ENCODE measurements around the gene KCNH3. TPM values are rescaled to one million over a fixed set of nuclear protein-coding genes. Genes with fewer than 3 reads are reported as not detected.

Gene KCNH3
- total and polyA plus RNA-seq, 2 of the 8 experiments (the other 6 are each of a cell fraction or from before 2014, with no cell fraction given) = 0.24 to 0.50 TPM

DNA sequence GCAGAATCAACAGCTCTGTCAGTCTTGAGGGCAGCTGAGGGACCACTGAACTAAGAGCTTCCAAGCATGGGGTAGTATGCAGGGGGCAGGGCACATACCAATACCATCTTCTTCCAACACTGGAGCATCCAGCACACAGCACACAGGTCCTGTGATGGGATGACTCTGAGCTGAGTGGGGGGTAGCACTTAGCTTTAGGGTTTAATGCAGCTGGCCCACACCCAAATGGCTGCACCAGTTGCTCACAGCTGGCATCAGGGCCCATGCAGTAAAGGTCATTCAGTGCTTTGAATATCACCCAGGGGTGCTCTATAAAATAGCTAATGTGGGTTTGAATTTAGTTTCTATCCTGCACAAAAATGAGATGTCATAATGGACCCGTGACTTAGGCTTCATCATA is 64.9 kb downstream of the KCNH3 start:
- Histone ChIP-seq H3K27ac (ENCODE audit: low read depth, low read length) (no peak overlapping the region), H3K79me1 (ENCODE audit: low read depth, low read length) (no peaks in the 10 kb centered on the region), H3K27me3 (replicated peaks in 1 of 4; ENCODE audit: control insufficient read depth in 3 of 4, extremely low read depth in 1 of 4, insufficient read depth in 3 of 4, low read length in 3 of 4) (peaks cover 0 to 4% (median 0%) of the 10 kb centered on the region in 4 experiments; a peak in 3 of 7 replicates), H3K9me3 (ENCODE audit: insufficient read depth in 2 of 2, low read depth in 1 of 2, low read length in 1 of 2) (no peaks in the 10 kb centered on the region), H2AFZ (ENCODE audit: low read length) (no peak overlapping the region), H3K23me2 (ENCODE audit: low read depth, low read length) (no peaks in the 10 kb centered on the region), H4K8ac (ENCODE audit: extremely low read depth, insufficient read depth, low read length) (no peak overlapping the region), H2BK15ac (ENCODE audit: low read length) (no peak overlapping the region), H4K20me1 (replicated peaks in 1 of 2; ENCODE audit: control insufficient read depth in 1 of 2, insufficient read depth in 2 of 2, low read length in 2 of 2) (no peaks in the 10 kb centered on the region), H3K36me3 (ENCODE audit: control insufficient read depth in 2 of 4, insufficient read depth in 4 of 4, low read length in 3 of 4) (no peaks in the 10 kb centered on the region), H3K23ac (ENCODE audit: insufficient read length) (no peak overlapping the region), H2BK12ac (ENCODE audit: low read depth, low read length) (0 out of 2 replicates have a peak overlapping the region, but pooled peaks have one; percentile 18), H3K4me1 (replicated peaks in 1 of 4; ENCODE audit: control insufficient read depth in 3 of 4, insufficient read depth in 4 of 4, low read length in 3 of 4) (no peaks in the 10 kb centered on the region), H3K14ac (ENCODE audit: insufficient read length) (no peak overlapping the region), H3K4me3 (ENCODE audit: extremely low read depth in 1 of 4, insufficient read depth in 2 of 4, low read depth in 3 of 4, low read length in 4 of 4) (no peak overlapping the region), H2BK5ac (ENCODE audit: low read depth, low read length) (no peak overlapping the region; the same call in 1 of the 2 replicates), H3K56ac (replicated peaks; ENCODE audit: insufficient read length, low read depth, low read length) (no peak overlapping the region), H4K91ac (replicated peaks; ENCODE audit: insufficient read length, low read length) (no peak overlapping the region), H3K79me2 (ENCODE audit: control insufficient read depth in 1 of 2, insufficient read depth in 2 of 2, low read length in 2 of 2) (no peaks in the 10 kb centered on the region), H2BK120ac (replicated peaks; ENCODE audit: low read depth, low read length) (no peak overlapping the region), H2AK5ac (ENCODE audit: low read depth, low read length) (no peak overlapping the region), H2BK20ac (ENCODE audit: low read length) (no peak overlapping the region), H3K4me2 (ENCODE audit: insufficient read depth in 1 of 2, low read depth in 2 of 2, low read length in 2 of 2) (no peak overlapping the region), H3K9ac (replicated peaks in 1 of 4; ENCODE audit: extremely low read depth in 1 of 4, low read depth in 3 of 4, low read length in 3 of 4) (no peak overlapping the region), H3K4ac (replicated peaks; ENCODE audit: insufficient read length, low read depth, low read length) (no peak overlapping the region), H4K5ac (ENCODE audit: insufficient read length, low read depth, low read length) (no peak overlapping the region), H3K18ac (ENCODE audit: extremely low read depth, low read length) (no peak overlapping the region)
- ChIA-PET CTCF (ENCODE audit: partially characterized antibody) (interaction anchor here (1.1 to 3.2 kb wide), 7 partner anchors 11 to 256 kb away, joined by 3 to 15 read pairs (median 9); no protein-coding TSS in a partner anchor), POLR2A (ENCODE audit: partially characterized antibody) (interaction anchor here (0.8 to 2.2 kb wide), 3 partner anchors 36 to 138 kb away, joined by 3 to 6 read pairs (median 3); partner anchors contain the start of gene MCRS1)
- DNase-seq (ENCODE audit: low read depth in 1 of 2, low spot score in 2 of 2) (no peak), FAIRE-seq (no peak)
- 73% methylated on average over 1 of the region's 1 CpG; no CpG with 5 or more reads in 1 of the 2 experiments for WGBS, 2 experiments (ENCODE audit: extremely low coverage in 1 of 2, insufficient coverage in 1 of 2, insufficient read length in 1 of 2, insufficient replicate concordance in 2 of 2, low coverage in 1 of 2, low lambda C conversion rate in 2 of 2, missing lambda C conversion rate in 1 of 2)
- TF ChIP-seq TCF12 (IDR thresholded peaks at IDR 0.05; ENCODE audit: low read depth, low read length) (no peak), BRCA1 (IDR thresholded peaks at IDR 0.05; ENCODE audit: low read depth, low read length) (no peak), RNF2 (IDR thresholded peaks at IDR 0.05; ENCODE audit: borderline replicate concordance, low read depth, low read length, missing control alignments, poor library complexity, severe bottlenecking) (no peak), YY1 (IDR thresholded peaks at IDR 0.05; ENCODE audit: low read depth, low read length) (no peak)
- TF ChIP-seq, protein P1, sequence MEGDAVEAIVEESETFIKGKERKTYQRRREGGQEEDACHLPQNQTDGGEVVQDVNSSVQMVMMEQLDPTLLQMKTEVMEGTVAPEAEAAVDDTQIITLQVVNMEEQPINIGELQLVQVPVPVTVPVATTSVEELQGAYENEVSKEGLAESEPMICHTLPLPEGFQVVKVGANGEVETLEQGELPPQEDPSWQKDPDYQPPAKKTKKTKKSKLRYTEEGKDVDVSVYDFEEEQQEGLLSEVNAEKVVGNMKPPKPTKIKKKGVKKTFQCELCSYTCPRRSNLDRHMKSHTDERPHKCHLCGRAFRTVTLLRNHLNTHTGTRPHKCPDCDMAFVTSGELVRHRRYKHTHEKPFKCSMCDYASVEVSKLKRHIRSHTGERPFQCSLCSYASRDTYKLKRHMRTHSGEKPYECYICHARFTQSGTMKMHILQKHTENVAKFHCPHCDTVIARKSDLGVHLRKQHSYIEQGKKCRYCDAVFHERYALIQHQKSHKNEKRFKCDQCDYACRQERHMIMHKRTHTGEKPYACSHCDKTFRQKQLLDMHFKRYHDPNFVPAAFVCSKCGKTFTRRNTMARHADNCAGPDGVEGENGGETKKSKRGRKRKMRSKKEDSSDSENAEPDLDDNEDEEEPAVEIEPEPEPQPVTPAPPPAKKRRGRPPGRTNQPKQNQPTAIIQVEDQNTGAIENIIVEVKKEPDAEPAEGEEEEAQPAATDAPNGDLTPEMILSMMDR (IDR thresholded peaks at IDR 0.05; ENCODE audit: control extremely low read depth in 1 of 3, insufficient read depth in 1 of 3, low read depth in 1 of 3, low read length in 3 of 3) = no peak

Measured in H1 (cell line).